ENCODE results near the gene RABGAP1.

DNA sequence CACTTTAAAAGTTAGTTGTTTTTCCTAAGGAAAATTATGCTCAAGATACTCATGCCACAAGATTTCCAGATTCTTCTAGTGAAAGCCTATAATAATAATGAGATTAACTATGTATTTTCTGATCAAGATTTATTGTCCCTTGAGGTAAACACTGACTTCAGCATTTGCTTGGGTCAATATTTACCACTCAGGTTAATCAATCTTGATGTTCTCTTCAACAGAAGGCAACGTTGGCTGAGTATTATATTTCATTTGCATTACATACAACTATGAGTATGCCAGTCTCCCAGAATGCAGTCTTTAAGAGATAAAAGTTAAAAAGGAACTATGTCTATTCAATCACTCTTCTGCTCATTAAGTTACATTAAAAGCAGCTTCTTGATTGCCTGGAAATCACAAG is 208.2 kb downstream of the RABGAP1 start:
- no peak for TF ChIP-seq EZH2phosphoT487 (IDR thresholded peaks at IDR 0.05; ENCODE audit: insufficient read depth, low read depth)
- TF ChIP-seq EZH2 (IDR thresholded peaks at IDR 0.05; ENCODE audit: insufficient read depth, poor library complexity, severe bottlenecking), result no peak
